ENCODE measurements around the gene JAG2. TPM values are rescaled to one million over a fixed set of nuclear protein-coding genes. Genes with fewer than 3 reads are reported as not detected.

The JAG2 gene
- total and polyA plus RNA-seq, 11 donors: 19.1 to 62.4 (median 25.9) TPM

GRCh38 chr14:105151838-105152793, 16.5 kb downstream of the JAG2 start:
- peak in 3 of 5 donors; percentile 40 to 68 (median 57) for DNase-seq
- intact Hi-C loops (cut with DNase I): loop anchor here in 5 of 10 donors (2.0 to 10.0 kb wide), 6 partner anchors 45 to 60 kb away; no protein-coding TSS in a partner anchor

GRCh38 chr14:105151084-105151837, 17.3 kb downstream of the JAG2 start:
- H3K27me3 ChIP-seq: no peaks in the 10 kb centered on the region
- intact Hi-C loops (cut with DNase I): loop anchor here in 4 of 10 donors (5.0 to 10.0 kb wide), 5 partner anchors 46 to 59 kb away; no protein-coding TSS in a partner anchor
- 86 to 91% (median 90%) methylated on average over 24 to 37 of the region's 37 CpGs for whole genome bisulfite sequencing, 4 donors
- no peak for TF ChIP-seq CTCF (IDR thresholded peaks at IDR 0.05)
- no peak for TF ChIP-seq POLR2A (IDR thresholded peaks at IDR 0.05)
- H3K36me3 ChIP-seq: peaks cover 0 to 56% (median 6%) of the 10 kb centered on the region in 9 donors
- no peak overlapping the region for H3K27ac ChIP-seq
- peak in 3 of 5 donors; percentile 21 to 59 (median 31) for DNase-seq
- H3K4me1 ChIP-seq: peaks cover 6 to 43% (median 25%) of the 10 kb centered on the region in 12 donors
- no peak for ATAC-seq
- H3K9me3 ChIP-seq: no peaks in the 10 kb centered on the region
- no peak overlapping the region for H3K4me3 ChIP-seq

More at GRCh38 chr14:105151838-105152793, 16.5 kb downstream of the JAG2 start:
- 57 to 75% (median 59%) methylated on average over 26 to 44 of the region's 44 CpGs for WGBS, 4 donors
- TF ChIP-seq CTCF (IDR thresholded peaks at IDR 0.05) (no peak), POLR2A (IDR thresholded peaks at IDR 0.05) (no peak)
- Histone ChIP-seq H3K27ac (peak overlapping the region; percentile 61 to 88 (median 78)), H3K4me3 (peak overlapping the region in 2 of 12 donors; percentile 8 to 12), H3K9me3 (no peaks in the 10 kb centered on the region), H3K27me3 (no peaks in the 10 kb centered on the region), H3K4me1 (peaks cover 6 to 43% (median 25%) of the 10 kb centered on the region in 12 donors), H3K36me3 (peaks cover 0 to 47% (median 6%) of the 10 kb centered on the region in 9 donors)
- ATAC-seq: peak in 3 of 4 donors; percentile 10 to 40 (median 23)

GRCh38 chr14:105150368-105151083, 18.1 kb downstream of the JAG2 start:
- no peaks in the 10 kb centered on the region for H3K9me3 ChIP-seq
- intact Hi-C loops (cut with DNase I): loop anchor here in 4 of 10 donors (5.0 to 10.0 kb wide), 5 partner anchors 47 to 58 kb away; no protein-coding TSS in a partner anchor
- peaks cover 0 to 63% (median 6%) of the 10 kb centered on the region in 9 donors for H3K36me3 ChIP-seq
- peaks cover 6 to 43% (median 24%) of the 10 kb centered on the region in 12 donors for H3K4me1 ChIP-seq
- no peak overlapping the region for H3K27ac ChIP-seq
- DNase-seq (peak in 2 of 5 donors; percentile 18 to 19), ATAC-seq (no peak)
- no peaks in the 10 kb centered on the region for H3K27me3 ChIP-seq
- no peak for TF ChIP-seq POLR2A (IDR thresholded peaks at IDR 0.05)
- TF ChIP-seq CTCF (IDR thresholded peaks at IDR 0.05): no peak
- 88 to 93% (median 90%) methylated on average over 21 to 35 of the region's 35 CpGs for WGBS, 4 donors
- H3K4me3 ChIP-seq: no peak overlapping the region

All from heart left ventricle (tissue), 16 donors.